Activated B cell treated with CpG ODN at 0.5 μM for 24 hours (primary cell): ENCODE data around the gene RRAS2. TPM values are rescaled to one million over a fixed set of nuclear protein-coding genes. Genes with fewer than 3 reads are reported as not detected.
"Not testable (repeated sequence)": the region's sequence is repeated elsewhere in the genome, so short reads cannot be mapped to it uniquely, and the experiment has no call there.

Experiments used
- ATAC-seq: fragments of 200-7000 bp; cut with Tn5 transposase; one replicate; pipeline ENCODE4 v1.10.0; 2021; ENCODE audit warnings: low read depth, mild to moderate bottlenecking, moderate library complexity
- CTCF ChIA-PET: fragments of 350-600 bp; sonication (Branson Sonifier 250); formaldehyde crosslinking; loops from one replicate; lab custom pipeline; 2021; ENCODE audit warnings: antibody characterized with exemption; lab: Charles Lee
- POLR2A ChIA-PET: fragments of 350-600 bp; sonication (Branson Sonifier 250); formaldehyde crosslinking; loops from one replicate; lab custom pipeline; 2021; ENCODE audit warnings: antibody characterized with exemption; lab: Charles Lee
- DNase-seq: peaks from one replicate; pipeline ENCODE4 v3.0.0; 2022
- H3K27ac Mint-ChIP-seq: one replicate; pipeline ENCODE4 v1.8.0; 2020; ENCODE audit warnings: mixed read lengths
- H3K27me3 Mint-ChIP-seq: one replicate; pipeline ENCODE4 v1.8.0; 2021; ENCODE audit warnings: mixed read lengths
- H3K36me3 Mint-ChIP-seq: one replicate; pipeline ENCODE4 v1.8.0; 2021; ENCODE audit warnings: low read depth, mixed read lengths
- H3K4me1 Mint-ChIP-seq: one replicate; pipeline ENCODE4 v1.8.0; 2021; ENCODE audit warnings: mixed read lengths
- H3K4me3 Mint-ChIP-seq: one replicate; pipeline ENCODE4 v1.8.0; 2020; ENCODE audit warnings: mild to moderate bottlenecking, mixed read lengths
- H3K9me3 Mint-ChIP-seq: one replicate; pipeline ENCODE4 v1.8.0; 2020; ENCODE audit warnings: mixed read lengths
- CTCF ChIP-seq: fragments of 200-600 bp; IDR thresholded peaks from one replicate; pipeline ENCODE4 v1.8.0; 2022; ENCODE audit warnings: antibody characterized with exemption, mild to moderate bottlenecking
- intact Hi-C: fragments of 100-400 bp; cut with micrococcal nuclease; formaldehyde crosslinking; loops from one replicate; pipeline ENCODE4 v1.15.1; 2024
- total RNA-seq: library from RNA; stranded (reverse); gene quantifications from 2 replicates; pipeline ENCODE4 v1.2.3, GENCODE V29; 2022

The RRAS2 gene
- total RNA-seq: 97.7 and 106 TPM in 2 replicates

GRCh38 chr11:14358729-14359439 is at the start of gene RRAS2:
RRAS2 (minus strand) TSS chr11:14359183; CDS start chr11:14358870, 313 bp downstream.
- intact Hi-C loops: loop anchor here (1.0 to 5.0 kb wide), 12 partner anchors 9 to 691 kb away; partner anchors contain the start of genes COPB1 and FAR1
- peak within 1 kb of the TSS; percentile 89 for H3K4me3 Mint-ChIP-seq
- peaks cover 23% of the 10 kb centered on the region for H3K36me3 Mint-ChIP-seq
- ChIA-PET POLR2A (interaction anchor here (0.6 to 2.1 kb wide), 15 partner anchors 13 to 533 kb away, joined by 3 to 23 read pairs (median 4); partner anchors contain the start of gene CYP2R1), CTCF (interaction anchor here (0.7 to 1.6 kb wide), 5 partner anchors 50 to 96 kb away, joined by 3 to 6 read pairs (median 5); no protein-coding TSS in a partner anchor)
- H3K27ac Mint-ChIP-seq: peak within 1 kb of the TSS; percentile 81
- H3K4me1 Mint-ChIP-seq: peaks cover 44% of the 10 kb centered on the region
- DNase-seq (peak; percentile 77), ATAC-seq (peak; percentile 90)
- H3K27me3 Mint-ChIP-seq: no peaks in the 10 kb centered on the region
- H3K9me3 Mint-ChIP-seq: no peaks in the 10 kb centered on the region
- no peak for TF ChIP-seq CTCF

- CTCF ChIA-PET: no interaction called here
Observed at GRCh38 chr11:14408612-14409011, 49.6 kb upstream of the RRAS2 start.

GRCh38 chr11:14406116-14406515 is 47.1 kb upstream of the RRAS2 start:
- H3K27me3 Mint-ChIP-seq, H3K27ac Mint-ChIP-seq, H3K36me3 Mint-ChIP-seq, H3K4me3 Mint-ChIP-seq, ATAC-seq, CTCF ChIA-PET, intact Hi-C loops, DNase-seq, H3K9me3 Mint-ChIP-seq, POLR2A ChIA-PET, H3K4me1 Mint-ChIP-seq: not testable (repeated sequence)

More at GRCh38 chr11:14408612-14409011, 49.6 kb upstream of the RRAS2 start:
- no peaks in the 10 kb centered on the region for H3K27me3 Mint-ChIP-seq
- intact Hi-C loops: no loop called here
- DNase-seq: no peak
- POLR2A ChIA-PET: no interaction called here
- no peak overlapping the region for H3K4me3 Mint-ChIP-seq
- H3K9me3 Mint-ChIP-seq: no peaks in the 10 kb centered on the region
- no peaks in the 10 kb centered on the region for H3K36me3 Mint-ChIP-seq
- no peak for TF ChIP-seq CTCF
- H3K4me1 Mint-ChIP-seq: peaks cover 5% of the 10 kb centered on the region
- no peak for ATAC-seq
- no peak overlapping the region for H3K27ac Mint-ChIP-seq

- intact Hi-C loops, ATAC-seq, POLR2A ChIA-PET, H3K9me3 Mint-ChIP-seq, H3K36me3 Mint-ChIP-seq, H3K4me1 Mint-ChIP-seq, DNase-seq, H3K27ac Mint-ChIP-seq, H3K4me3 Mint-ChIP-seq, H3K27me3 Mint-ChIP-seq, CTCF ChIA-PET: not testable (repeated sequence)
Observed at GRCh38 chr11:14403528-14403927, 44.5 kb upstream of the RRAS2 start.

GRCh38 chr11:14399087-14399486 is 40.1 kb upstream of the RRAS2 start:
- ChIA-PET POLR2A (no interaction called here), CTCF (no interaction called here)
- Mint-ChIP-seq H3K4me3 (no peak overlapping the region), H3K9me3 (no peaks in the 10 kb centered on the region), H3K4me1 (no peaks in the 10 kb centered on the region), H3K36me3 (no peaks in the 10 kb centered on the region), H3K27me3 (no peaks in the 10 kb centered on the region), H3K27ac (no peak overlapping the region)
- intact Hi-C loops: no loop called here
- no peak for ATAC-seq
- TF ChIP-seq CTCF: no peak
- no peak for DNase-seq

- H3K9me3 Mint-ChIP-seq: no peaks in the 10 kb centered on the region
- H3K4me3 Mint-ChIP-seq: no peak overlapping the region
- no peaks in the 10 kb centered on the region for H3K36me3 Mint-ChIP-seq
- no peaks in the 10 kb centered on the region for H3K4me1 Mint-ChIP-seq
- DNase-seq: no peak
- CTCF ChIA-PET: no interaction called here
- H3K27me3 Mint-ChIP-seq: no peaks in the 10 kb centered on the region
- no peak for TF ChIP-seq CTCF
- intact Hi-C loops: no loop called here
- no peak for ATAC-seq
- no peak overlapping the region for H3K27ac Mint-ChIP-seq
- POLR2A ChIA-PET: no interaction called here
Observed at GRCh38 chr11:14396273-14396672, 37.3 kb upstream of the RRAS2 start.
